ENCODE measurements around the gene COL27A1.
"Not testable (repeated sequence)": the region's sequence is repeated elsewhere in the genome, so short reads cannot be mapped to it uniquely, and the experiment has no call there.

COL27A1 gene

GRCh38 chr9:114185570-114186490 is 30.5 kb downstream of the COL27A1 start:
- no peak for DNase-seq

GRCh38 chr9:114186605-114187289 is 31.4 kb downstream of the COL27A1 start:
- DNase-seq: no peak

- DNase-seq: no peak
These were observed 32.5 kb downstream of the COL27A1 start for GRCh38 chr9:114187827-114188226.

- no peak for DNase-seq
These were observed 34.7 kb downstream of the COL27A1 start for GRCh38 chr9:114189823-114190562.

- DNase-seq: no peak
These were observed 35.2 kb downstream of the COL27A1 start for GRCh38 chr9:114190563-114190905.

GRCh38 chr9:114191402-114191801 is 36.1 kb downstream of the COL27A1 start:
- not testable (repeated sequence) for DNase-seq

- DNase-seq: no peak
These were observed 37.2 kb downstream of the COL27A1 start for GRCh38 chr9:114192539-114192938.

- no peak for DNase-seq
These were observed 37.8 kb downstream of the COL27A1 start for GRCh38 chr9:114193090-114193489.

GRCh38 chr9:114196117-114196516 is 40.8 kb downstream of the COL27A1 start:
- DNase-seq: no peak

GRCh38 chr9:114196979-114197622 is 41.8 kb downstream of the COL27A1 start:
- DNase-seq: no peak

GRCh38 chr9:114198249-114199040 is 43.1 kb downstream of the COL27A1 start:
- no peak for DNase-seq

GRCh38 chr9:114200721-114201300 is 45.5 kb downstream of the COL27A1 start:
- DNase-seq: no peak

GRCh38 chr9:114202396-114202795 is 47.1 kb downstream of the COL27A1 start:
- DNase-seq: no peak

- DNase-seq: peak; percentile 18
These were observed 47.5 kb downstream of the COL27A1 start for GRCh38 chr9:114202849-114203248.

GRCh38 chr9:114203410-114204140 is 48.2 kb downstream of the COL27A1 start:
- no peak for DNase-seq

GRCh38 chr9:114204265-114204664 is 48.9 kb downstream of the COL27A1 start:
- DNase-seq: no peak

GRCh38 chr9:114205171-114206015 is 50.1 kb downstream of the COL27A1 start:
- no peak for DNase-seq

GRCh38 chr9:114206221-114206789 is 51.0 kb downstream of the COL27A1 start:
- DNase-seq: no peak

GRCh38 chr9:114207034-114207810 is 51.9 kb downstream of the COL27A1 start:
- no peak for DNase-seq
